GM21526 (cell line): ENCODE results near the gene KIF26B.
"Not testable (repeated sequence)": the region's sequence is repeated elsewhere in the genome, so short reads cannot be mapped to it uniquely, and the experiment has no call there.

ENCODE experiments used
- ATAC-seq: cut with Tn5 transposase; IDR thresholded peaks from one replicate; pipeline ENCODE4 v1.9.1; 2021; ENCODE audit warnings: moderate library complexity; ENCODE audit not compliant: unreplicated experiment, low FRiP score

Gene KIF26B

DNA sequence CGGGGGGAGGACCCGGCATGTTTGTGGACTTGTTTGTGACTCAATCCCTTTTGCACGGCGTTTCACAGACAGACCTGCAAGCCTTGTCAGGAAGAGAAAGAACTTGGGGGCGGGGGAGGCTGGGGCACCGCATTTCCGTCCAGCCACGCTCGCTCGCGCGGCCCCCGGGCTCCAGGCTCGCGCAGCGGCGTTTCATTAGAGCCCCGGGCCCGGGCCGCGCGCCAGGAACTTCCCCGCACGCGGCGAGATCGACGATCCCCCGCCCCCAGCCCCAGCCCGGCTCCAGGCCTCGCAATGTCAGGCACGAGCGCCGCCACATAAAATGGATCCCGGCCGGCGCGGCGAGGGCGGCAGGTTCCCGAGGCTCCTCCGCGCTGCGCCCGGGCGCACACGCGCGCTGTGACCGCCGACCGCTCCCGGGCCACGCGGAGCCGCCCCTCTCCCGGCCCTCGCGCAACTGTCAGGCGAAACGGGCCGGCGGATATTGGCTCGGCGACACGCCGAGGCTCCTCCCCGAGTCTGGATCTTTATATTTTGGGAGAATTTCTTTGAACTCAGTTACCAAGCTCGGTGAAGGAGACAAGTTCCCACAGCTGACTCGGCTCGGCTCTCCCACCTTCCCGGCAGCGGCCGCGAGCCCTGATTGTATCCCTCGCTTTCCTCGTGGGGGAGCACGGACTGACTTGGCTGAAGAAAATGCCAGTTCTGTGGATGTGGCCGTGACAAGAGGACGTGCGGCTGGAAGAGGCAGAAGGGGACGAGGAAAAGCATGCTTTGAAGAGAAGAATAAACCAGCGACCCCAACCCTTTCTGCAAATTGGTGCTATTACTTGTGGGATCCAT, at the start of gene KIF26B:
TSS of gene KIF26B (plus strand) at position 557 of the 843 bp plus-strand sequence. CDS start 440 bp downstream, outside the sequence.
- no peak for ATAC-seq

DNA sequence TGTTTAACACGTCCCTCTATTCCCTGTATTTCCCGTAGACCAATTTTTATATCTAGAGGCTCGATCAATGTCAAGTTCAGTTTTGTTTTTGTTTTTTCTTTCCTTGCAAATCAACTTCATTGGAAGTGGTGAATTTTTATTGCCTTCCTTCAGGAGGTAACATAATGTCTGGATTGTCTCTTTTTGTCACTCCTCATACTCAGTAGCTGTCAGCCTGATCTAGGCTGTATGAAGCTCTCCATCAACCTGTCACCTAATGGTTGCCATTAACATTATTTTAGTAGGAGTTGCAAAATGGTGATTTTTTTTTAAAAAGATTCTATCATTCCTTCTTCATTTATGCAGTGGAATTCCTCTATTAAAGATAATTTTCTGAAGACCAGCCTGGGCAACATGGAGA, 49.7 kb upstream of the KIF26B start:
- no peak for ATAC-seq

DNA sequence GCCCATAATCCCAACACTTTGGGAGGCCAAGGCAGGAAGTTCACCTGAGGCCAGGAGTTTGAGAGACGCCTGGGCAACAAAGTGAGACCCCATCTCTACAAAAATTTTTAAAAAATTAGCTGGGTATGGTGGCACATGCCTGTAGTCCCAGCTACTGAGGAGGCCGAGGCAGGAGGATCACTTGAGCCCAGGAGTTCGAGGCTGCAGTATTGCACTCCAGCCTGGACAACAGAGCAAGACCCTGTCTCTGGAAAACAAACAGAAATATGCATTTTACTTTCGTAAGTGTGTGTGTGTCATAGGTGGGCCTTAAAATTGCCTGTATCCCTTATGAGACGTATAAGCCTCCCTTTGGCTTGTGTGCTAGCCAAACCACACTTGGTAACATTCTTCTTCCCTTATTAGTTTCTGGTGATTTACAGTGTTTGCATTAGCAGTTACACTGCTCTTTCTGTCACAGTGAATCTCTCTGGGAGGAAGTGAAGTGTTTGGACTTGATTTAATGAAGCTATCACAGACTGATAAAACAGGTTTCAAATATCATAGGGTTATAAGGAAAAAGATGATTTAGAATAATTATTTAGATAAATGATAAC, 48.9 kb upstream of the KIF26B start:
- no peak for ATAC-seq

DNA sequence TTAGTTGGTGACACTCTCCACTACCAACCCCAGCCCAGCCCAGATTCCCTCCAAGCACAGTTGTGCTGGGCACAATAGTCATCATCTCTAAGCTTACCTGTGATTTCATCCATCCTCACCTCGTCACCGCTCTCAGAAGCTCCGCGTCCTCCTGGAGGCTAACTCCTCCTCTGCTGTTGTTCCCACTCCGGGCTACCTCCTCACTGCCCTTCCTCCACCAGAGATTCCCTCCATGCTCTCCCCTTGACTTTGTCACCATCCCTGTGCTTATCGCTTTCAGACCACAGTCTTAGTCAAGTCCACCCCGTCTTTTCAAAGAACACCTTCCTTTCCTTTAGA, 47.0 kb upstream of the KIF26B start:
- no peak for ATAC-seq

DNA sequence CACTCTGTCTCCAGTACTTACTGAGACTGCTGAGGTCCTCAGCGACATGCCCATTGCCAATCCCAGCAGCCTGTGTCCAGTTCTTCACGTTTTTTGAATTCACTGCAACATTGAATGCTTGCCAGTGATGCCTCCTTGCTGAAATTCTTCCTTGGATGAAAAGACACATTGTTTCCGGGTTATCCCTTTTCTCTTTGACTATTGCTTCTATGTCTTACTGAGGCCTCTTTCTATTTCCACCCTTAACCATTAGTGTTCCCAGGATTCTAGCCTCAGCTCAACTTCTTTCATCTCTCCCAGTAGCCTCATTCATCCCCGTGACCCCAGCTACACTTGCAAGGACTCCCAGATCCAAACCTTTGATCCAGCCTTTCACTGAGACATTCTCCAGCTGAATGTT, 46.5 kb upstream of the KIF26B start:
- ATAC-seq = no peak

DNA sequence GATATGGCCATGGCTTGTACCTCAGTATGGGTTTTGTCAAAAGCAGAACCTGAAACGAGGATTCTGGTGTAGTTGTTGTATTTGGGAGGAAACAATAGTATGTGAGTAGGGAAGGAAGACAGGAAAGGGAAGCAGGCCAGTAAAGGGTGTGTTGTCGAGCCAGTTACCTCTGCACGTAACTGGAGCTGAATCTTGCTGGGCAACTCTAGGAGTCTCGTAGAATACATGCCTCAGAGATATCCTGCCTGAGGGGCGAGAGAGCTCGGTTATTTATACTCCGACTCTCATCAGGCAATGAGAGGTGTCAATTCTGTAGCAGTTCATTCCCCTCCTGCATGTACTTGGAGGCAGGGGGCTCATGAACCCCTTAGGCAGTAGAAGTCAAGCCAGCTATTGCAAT, 45.9 kb upstream of the KIF26B start:
- ATAC-seq = no peak

DNA sequence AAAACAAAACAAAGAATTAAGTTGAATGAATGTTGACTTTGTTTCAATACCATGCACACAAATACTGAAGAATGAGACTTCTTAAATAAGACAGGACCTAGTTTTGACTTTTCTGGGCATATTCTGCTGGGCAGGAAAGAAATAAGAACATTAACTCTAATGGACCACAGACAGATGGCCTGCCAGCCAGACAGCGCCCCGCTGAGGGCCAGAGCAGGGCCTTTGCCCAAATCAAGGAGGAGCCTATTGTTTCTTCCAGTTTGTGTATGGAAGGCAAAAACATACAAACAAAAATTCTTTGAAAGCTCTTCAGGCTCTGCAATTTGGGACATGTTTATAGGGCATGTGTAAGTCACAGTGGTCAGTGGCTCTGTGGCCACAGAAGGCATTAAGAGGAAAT, 44.4 kb upstream of the KIF26B start:
- no peak for ATAC-seq

DNA sequence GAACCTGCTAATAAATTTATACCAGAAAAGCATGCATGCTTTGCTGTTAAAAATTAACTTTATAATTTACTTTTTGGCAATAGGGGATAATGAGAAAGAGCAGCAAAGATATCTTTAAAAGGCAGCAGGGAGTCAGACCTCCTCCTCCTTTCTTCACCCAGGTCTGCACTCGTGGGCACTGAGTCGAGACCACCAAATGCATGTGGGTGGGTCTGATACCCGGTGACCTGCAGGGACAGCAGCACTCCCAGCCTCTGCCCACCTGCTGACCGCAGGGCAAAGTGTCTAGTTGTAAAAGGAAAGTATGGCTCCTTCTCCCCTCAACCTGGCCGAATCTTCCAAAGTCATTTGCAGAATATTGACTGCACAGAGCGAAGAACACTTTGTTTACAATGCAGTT, 43.7 kb upstream of the KIF26B start:
- no peak for ATAC-seq

DNA sequence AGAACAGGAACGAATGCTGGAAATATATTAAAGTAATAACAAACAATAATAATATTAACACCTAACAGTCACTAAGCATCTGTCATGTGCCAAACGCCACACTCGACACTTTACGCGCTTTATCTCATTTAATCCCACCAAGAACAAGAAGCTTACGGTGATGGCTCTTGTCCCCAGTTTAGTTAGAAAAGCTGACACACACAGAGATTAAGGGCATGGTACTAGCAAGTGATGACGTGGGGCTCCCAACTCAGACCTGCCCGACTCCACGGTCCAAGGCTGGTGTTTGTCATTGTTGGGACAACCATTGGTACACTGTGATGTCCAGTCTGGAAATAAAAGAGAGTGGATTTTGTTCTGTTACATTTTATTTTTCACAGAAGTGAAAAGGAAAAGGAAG, 41.1 kb upstream of the KIF26B start:
- ATAC-seq = no peak

DNA sequence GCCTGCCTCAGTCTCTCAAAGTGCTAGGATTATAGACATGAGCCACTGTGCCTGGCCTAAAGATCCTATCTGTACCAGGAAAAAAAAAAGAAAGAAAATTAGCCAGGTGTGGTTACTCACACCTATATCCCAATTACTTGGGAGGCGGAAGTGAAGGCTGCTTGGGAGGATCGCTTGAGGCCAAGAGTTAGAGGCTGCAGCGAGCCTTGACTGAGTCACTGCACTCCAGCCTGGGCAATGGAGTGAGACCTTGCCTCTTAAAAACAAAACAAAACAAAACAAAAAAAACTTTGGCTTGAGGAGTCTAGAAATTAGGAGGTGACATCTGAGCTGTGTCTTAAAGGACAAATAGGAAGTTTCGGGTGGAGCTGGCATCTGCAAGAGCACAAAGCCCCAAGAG, 38.7 kb upstream of the KIF26B start:
- no peak for ATAC-seq

DNA sequence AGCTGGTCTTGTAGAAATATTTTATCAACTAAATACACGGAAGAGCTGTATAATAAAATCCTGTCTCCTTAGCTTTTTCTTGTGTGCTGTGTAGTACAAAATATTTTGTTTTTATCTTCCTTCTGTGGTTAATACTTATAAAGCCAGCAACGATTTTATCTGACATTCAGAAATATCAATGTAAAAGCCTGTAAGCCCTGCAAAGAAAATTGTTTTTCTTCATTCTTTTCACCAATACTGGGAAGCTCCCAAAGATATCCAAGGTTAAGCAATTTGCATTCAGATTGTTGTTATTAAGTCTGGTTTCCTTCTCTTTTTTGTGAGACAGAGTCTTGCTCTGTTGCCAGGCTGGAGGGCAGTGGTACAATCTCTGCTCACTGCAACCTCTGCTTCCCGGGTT, 38.0 kb upstream of the KIF26B start:
- no peak for ATAC-seq

DNA sequence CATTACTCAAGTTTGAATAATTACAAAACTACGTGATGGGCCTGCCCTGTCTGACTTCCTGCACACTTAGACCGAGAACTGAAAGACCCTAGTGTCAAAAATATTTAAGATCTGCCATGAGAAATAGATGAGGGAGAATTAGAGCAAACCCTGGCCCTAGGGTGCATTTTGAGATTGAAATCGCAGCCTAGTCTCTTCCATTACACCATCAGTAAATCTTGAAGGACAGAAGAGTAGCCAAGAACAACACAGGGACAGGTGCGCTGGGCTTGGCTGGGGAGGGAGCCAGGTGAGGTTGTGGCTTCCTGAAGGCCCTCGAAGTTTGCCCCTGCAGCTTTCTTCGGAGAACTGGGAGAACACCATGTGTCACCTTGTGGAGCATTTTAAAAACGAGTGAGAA, 36.7 kb upstream of the KIF26B start:
- ATAC-seq = no peak

DNA sequence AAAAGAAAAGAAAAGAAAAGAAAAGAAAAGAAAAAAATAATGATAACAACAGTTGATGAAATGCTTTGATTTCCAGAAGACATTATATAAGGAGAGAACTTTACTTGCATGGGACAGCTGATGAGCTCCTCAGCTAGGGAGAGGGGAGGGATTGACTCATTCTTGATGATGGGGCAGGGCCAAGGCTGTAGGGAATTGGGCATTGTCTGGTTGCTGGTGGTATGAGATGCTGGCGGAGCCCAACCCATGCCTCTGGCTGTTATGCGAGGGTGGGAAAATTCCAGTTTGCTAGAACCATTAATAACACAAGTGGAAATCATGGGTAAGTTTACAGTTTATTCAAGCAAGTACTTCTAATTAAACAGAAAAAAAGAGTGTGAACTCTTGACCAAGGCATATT, 36.0 kb upstream of the KIF26B start:
- ATAC-seq = no peak

DNA sequence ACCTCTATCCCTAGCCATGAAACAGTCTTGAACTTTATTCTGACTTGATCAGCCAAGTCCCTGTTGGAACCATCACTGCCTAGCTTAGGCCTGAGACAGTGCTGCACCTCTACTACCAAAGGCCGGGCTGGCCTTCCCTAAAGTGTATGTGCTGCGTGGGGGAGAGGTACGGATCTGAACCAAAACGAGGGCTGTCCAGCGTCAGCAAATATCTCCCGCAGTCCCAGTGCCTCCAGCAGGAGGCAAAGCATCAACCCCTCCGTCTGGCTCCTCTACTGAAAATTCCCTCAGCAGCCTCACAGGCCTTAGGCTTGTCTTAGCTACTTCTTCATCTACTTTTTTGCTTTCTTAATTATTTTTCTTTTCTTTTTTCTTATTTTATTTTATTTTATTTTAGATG, 33.3 kb upstream of the KIF26B start:
- no peak for ATAC-seq

DNA sequence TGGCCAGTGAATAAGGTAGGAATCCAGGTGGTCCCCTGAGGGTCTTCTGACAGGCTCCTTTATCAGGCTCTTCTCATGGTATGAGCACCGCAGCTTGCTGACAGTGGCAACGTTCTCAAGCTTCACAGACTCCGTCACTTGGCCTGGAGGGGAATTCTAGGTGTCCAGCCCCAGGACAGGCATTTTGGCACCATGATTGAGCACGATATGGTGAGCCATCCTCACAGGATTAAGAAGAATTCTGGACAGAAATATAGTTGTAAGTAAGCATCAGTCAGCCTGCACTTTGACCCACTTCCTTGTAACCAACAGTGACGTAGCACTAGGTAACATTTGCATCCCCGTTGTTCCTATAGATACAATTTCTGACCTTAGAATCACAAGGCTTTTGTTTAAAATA, 30.5 kb upstream of the KIF26B start:
- ATAC-seq = no peak

DNA sequence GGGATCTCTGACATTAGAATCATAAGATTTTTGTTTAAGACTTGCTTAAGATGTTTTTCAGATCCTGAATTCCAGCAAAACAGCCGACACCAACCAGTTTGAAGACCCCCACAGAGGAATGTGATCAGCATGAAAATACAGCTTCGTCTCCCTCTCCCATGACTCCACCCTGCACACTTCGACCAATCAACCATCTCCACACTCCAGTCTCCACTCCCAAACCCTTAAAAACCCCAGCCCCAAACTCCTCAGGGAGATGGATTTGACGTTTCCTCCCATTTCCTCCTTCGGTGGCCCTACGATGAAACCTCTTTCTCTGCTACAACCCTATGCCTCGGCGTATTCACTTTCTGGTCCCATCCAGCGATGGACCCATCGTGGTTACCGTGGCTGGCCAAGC, 30.1 kb upstream of the KIF26B start:
- ATAC-seq = no peak

DNA sequence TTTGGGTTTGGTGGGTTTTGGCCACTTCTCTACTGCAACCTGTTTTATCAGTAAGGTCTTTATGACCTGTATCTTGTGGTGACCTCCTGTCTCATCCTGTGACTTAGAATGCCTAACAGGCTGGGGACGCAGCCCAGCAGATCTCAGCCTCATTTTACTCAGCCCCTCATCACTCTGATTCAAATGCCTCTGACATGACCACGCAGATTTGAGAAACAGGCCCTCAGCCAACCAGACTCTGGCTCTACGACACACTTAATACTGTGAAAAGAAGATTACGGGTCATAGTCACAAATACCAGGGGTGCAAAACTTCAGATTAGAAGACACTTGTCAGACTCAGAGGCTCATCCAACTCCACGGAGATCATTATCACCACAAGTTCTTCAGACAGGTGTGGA, 28.3 kb upstream of the KIF26B start:
- ATAC-seq = no peak

DNA sequence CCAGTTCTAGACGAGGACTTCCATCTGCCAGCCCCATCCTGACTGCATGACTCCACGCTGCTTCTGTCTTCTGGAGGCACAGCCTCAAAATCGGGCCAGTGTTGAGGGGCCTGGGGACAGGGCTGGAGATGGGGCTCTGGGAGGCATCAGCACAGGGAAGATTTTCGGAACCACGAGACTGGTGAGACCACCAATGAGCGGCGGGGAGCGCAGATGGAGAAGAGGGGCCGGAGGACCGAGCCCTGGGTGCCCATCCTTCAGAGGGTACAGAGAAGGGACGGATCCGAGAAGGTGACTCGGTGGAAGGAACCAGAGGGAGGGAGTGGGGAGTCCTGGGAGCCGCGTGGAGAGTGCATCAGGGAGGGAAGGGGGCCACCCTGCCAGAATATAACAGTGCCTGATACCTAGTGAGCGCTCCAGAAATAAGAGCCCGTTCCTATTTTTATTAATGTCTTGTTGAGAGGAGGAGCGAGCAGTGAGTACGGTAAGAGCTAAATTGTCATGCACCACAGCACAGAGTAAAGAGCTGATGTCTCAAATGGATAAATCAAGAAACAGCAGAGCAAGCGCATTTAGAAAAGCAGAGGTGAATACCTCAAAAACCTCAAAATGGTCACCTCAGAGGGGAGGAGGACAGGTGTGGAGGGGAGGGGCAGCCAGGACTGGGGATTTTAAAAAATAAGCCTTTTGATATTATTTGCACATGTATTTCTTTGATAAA, 26.2 kb upstream of the KIF26B start:
- ATAC-seq = no peak

DNA sequence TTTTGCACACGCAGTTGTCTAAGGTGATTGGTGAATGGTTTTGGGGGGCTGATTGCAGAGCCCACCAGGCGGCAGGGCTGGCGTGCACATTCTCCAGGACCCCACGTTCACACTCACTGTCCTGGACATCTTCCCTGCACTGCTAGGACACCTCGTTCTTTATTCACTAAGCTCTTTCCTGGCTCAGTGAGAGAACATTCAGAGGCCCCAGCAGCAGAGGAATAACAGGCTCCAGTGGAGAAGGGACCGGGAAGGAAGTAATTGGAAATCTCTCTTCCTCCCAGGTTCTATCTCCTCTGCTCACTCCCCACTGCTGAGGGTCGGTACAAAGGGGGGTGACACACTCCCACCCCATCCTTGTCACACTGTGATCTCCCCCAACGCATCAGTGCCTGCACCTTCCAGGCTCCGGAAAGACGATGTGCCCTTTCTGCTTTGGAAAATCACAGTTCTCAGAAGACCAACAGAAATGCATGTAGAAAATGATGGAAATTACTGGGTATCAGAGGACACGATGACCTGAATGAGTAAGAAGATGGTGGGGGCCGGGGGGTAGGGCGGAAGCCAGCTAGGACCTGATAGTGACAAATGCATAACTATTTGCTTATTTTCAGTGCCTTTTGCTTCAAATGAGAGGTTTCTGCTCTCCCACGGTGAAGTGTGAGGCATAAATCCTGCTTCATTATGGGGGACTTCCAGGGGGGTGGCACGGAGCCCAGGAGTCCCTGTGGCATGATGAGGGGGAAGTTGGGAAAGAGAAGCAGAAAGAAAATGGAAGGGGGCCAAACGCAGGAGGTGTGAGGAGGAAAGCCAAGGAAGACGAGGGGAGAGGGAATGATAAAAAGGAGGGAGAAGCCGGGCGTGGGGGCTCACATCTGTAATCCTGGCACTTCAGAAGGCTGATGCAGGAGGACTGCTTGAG, 25.2 kb upstream of the KIF26B start:
- ATAC-seq = no peak

DNA sequence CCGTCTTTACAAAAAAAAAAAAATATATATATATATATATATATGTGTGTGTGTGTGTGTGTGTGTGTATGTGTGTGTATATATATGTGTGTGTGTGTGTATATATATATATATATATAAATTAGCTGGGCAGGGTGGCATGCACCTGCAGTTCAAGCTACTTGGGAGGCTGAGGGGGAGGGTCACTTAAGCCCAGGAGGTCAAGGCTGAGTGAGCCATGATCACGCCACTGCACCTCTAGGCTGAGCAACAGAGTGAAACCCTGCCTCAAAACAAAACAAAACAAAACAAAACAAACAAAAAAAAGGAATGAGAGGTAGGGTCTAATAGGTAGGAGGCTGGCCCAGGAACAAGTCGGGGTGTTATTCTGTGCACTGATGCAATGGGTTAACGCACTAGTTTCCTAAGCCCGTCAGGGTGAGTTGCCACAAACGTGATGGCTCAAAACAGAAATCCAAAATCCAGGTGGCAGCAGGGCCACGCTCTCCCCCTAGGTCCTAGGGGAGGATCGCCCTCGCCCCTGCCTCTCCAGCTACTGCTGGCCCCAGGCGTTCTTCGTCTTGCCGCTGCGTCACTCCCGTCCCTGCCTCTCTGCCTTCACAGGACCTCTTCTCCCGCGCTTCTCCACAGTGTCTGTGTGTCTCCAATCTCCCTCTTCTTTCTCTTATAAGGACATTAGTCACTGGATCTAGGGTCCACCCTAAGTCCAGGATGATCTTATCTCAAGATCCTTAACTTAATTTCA, 24.3 kb upstream of the KIF26B start:
- ATAC-seq = not testable (repeated sequence)
